ENCODE measurements around the gene SPNS1.
"Not testable (repeated sequence)": the region's sequence is repeated elsewhere in the genome, so short reads cannot be mapped to it uniquely, and the experiment has no call there.

SPNS1 gene

DNA sequence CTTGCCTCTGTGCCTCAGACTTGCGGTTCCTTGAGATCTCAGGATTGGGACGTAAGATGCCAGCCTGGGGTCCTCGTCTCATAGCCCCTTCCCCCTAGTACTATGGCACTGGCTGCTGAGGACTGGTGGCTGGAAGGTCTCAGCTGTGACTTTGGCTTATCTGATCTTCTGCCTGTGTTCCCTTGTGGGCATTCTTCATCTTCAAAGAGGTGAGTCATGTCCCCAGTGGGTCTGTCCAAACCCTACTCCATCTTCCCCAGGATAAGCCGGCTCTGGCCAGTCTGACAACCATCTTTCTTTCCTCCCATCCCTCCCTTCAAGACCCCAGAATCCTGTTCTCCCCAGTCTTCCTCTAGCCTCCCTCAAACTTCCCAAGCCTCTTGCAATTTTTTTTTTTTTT is 39.2 kb upstream of the SPNS1 start:
- Histone ChIP-seq H3K9me3 (ENCODE audit: control insufficient read depth, low read length) (no peaks in the 10 kb centered on the region), H3K27ac (ENCODE audit: insufficient read depth, low read length, poor library complexity, severe bottlenecking) (no peak overlapping the region), H3K36me3 (ENCODE audit: control insufficient read depth, insufficient read depth, low read length) (no peaks in the 10 kb centered on the region), H3K4me1 (ENCODE audit: control insufficient read depth, insufficient read depth, low read length, poor library complexity, severe bottlenecking) (peaks cover 12% of the 10 kb centered on the region), H3K27me3 (replicated peaks; ENCODE audit: control insufficient read depth, insufficient read depth, low read length, poor library complexity, severe bottlenecking) (no peaks in the 10 kb centered on the region), H3K4me3 (ENCODE audit: insufficient read depth, low read depth, low read length, poor library complexity, severe bottlenecking) (no peak overlapping the region)
- no peak for DNase-seq

DNA sequence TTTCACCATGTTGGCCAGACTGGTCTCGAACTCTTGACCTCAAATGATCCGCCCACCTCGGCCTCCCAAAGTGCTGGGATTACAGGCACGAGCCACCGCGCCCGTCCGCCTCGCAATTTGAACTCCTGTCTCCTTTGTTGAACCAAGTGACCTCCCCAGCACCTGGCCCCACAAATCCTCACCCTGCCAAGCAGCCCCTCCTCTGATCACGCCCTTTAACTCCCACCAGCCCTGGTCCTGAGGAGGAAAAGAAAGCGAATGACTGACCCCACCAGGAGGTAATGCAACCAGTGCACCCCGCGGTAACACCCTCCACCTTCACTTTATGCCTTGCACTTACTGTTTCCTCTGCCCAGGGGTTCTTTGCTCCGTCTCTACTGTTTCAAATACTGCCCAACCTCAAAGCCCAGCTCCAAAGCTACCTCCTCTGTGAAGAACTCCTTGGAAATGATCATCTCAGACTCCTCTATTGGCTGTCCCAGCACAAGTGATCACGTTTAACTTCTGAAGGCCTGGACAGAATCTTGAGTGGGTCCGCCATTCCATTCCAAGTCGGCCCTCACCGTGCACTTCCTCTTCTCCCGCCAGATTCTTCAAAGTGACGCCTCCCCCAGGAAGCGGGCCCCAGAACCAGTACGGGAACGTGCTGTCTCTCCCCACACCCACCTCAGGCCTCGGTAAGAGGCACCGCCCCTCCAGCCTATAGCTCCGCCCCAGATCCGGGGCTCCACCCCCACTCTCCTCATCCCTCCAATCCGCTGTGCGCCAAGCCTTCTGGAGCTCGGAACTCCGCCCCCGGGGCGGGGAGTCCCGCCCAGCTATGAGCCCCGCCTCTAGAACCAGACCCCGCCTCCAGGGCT is 38.4 kb upstream of the SPNS1 start:
- Histone ChIP-seq H3K4me1 (ENCODE audit: control insufficient read depth, insufficient read depth, low read length, poor library complexity, severe bottlenecking) (peaks cover 12% of the 10 kb centered on the region), H3K27ac (ENCODE audit: insufficient read depth, low read length, poor library complexity, severe bottlenecking) (no peak overlapping the region), H3K36me3 (ENCODE audit: control insufficient read depth, insufficient read depth, low read length) (no peaks in the 10 kb centered on the region), H3K9me3 (ENCODE audit: control insufficient read depth, low read length) (no peaks in the 10 kb centered on the region), H3K27me3 (replicated peaks; ENCODE audit: control insufficient read depth, insufficient read depth, low read length, poor library complexity, severe bottlenecking) (no peaks in the 10 kb centered on the region), H3K4me3 (ENCODE audit: insufficient read depth, low read depth, low read length, poor library complexity, severe bottlenecking) (no peak overlapping the region)
- DNase-seq = peak; percentile 71 to 77 (median 74)

DNA sequence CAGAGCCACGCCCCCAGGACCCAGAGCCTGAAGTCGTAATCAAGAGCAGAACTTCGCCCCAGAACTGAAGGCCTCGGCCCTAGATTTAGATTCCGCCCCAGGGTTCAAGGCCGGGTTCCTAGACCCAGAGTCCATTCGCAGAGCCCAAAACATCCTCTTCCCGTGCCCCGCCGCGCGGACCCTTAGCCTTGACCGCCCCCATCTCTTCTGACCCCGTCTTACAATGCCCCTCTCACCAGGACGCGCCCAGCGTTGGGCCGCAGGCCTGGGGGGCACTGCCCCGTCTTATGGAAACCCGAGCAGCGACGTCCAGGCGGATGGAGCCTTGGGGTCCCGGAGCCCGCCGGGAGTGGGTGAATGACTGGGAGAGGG is 37.8 kb upstream of the SPNS1 start:
- Histone ChIP-seq H3K36me3 (ENCODE audit: control insufficient read depth, insufficient read depth, low read length) (no peaks in the 10 kb centered on the region), H3K27me3 (replicated peaks; ENCODE audit: control insufficient read depth, insufficient read depth, low read length, poor library complexity, severe bottlenecking) (no peaks in the 10 kb centered on the region), H3K4me1 (ENCODE audit: control insufficient read depth, insufficient read depth, low read length, poor library complexity, severe bottlenecking) (peaks cover 12% of the 10 kb centered on the region), H3K4me3 (ENCODE audit: insufficient read depth, low read depth, low read length, poor library complexity, severe bottlenecking) (no peak overlapping the region), H3K9me3 (ENCODE audit: control insufficient read depth, low read length) (no peaks in the 10 kb centered on the region), H3K27ac (ENCODE audit: insufficient read depth, low read length, poor library complexity, severe bottlenecking) (no peak overlapping the region)
- no peak for DNase-seq

DNA sequence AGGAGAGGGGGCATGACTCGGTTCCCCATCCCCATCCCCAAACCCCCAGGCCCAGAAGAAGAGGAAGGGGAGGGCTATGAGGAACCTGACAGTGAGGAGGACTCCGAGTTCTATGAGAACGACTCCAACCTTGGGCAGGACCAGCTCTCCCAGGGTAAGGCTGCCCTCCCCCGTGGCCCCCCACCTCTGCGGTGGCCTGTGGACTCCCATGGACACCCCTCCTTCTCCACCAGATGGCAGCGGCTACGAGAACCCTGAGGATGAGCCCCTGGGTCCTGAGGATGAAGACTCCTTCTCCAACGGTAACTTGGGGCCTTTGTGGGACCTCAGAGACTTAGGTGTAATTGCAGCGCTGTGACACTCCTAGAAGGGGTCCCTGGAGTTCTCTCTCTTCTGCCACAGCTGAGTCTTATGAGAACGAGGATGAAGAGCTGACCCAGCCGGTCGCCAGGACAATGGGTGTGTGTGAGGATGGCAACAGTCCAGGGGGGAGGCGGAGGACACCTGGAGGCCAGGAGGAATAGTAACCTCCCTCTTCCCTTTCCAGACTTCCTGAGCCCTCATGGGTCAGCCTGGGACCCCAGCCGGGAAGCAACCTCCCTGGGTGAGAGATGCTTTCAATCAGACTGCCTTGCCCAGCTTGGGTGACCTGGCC is 37.2 kb upstream of the SPNS1 start:
- DNase-seq = no peak
- Histone ChIP-seq H3K27me3 (replicated peaks; ENCODE audit: control insufficient read depth, insufficient read depth, low read length, poor library complexity, severe bottlenecking) (no peaks in the 10 kb centered on the region), H3K4me3 (ENCODE audit: insufficient read depth, low read depth, low read length, poor library complexity, severe bottlenecking) (no peak overlapping the region), H3K4me1 (ENCODE audit: control insufficient read depth, insufficient read depth, low read length, poor library complexity, severe bottlenecking) (peaks cover 12% of the 10 kb centered on the region), H3K27ac (ENCODE audit: insufficient read depth, low read length, poor library complexity, severe bottlenecking) (no peak overlapping the region), H3K36me3 (ENCODE audit: control insufficient read depth, insufficient read depth, low read length) (no peaks in the 10 kb centered on the region), H3K9me3 (ENCODE audit: control insufficient read depth, low read length) (no peaks in the 10 kb centered on the region)

DNA sequence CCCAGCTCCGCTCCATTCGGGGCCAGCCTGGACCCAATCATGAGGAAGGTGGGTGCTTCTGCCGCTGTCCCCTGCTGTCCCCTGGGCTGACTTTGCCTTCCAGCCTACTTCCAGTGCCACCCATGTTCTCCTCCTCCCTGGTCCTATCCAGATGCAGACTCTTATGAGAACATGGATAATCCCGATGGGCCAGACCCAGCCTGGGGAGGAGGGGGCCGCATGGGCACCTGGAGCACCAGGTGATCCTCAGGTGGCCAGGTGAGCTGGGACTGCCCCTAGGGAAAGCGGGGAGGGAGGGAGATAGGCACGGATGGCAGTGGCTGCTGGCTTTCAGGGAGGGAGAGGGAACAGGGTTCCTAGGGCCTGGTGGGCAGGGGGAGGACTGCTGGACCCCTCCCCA is 35.9 kb upstream of the SPNS1 start:
- Histone ChIP-seq H3K4me3 (ENCODE audit: insufficient read depth, low read depth, low read length, poor library complexity, severe bottlenecking) (no peak overlapping the region), H3K27me3 (replicated peaks; ENCODE audit: control insufficient read depth, insufficient read depth, low read length, poor library complexity, severe bottlenecking) (no peaks in the 10 kb centered on the region), H3K9me3 (ENCODE audit: control insufficient read depth, low read length) (no peaks in the 10 kb centered on the region), H3K36me3 (ENCODE audit: control insufficient read depth, insufficient read depth, low read length) (no peaks in the 10 kb centered on the region), H3K4me1 (ENCODE audit: control insufficient read depth, insufficient read depth, low read length, poor library complexity, severe bottlenecking) (peaks cover 12% of the 10 kb centered on the region), H3K27ac (ENCODE audit: insufficient read depth, low read length, poor library complexity, severe bottlenecking) (no peak overlapping the region)
- no peak for DNase-seq

DNA sequence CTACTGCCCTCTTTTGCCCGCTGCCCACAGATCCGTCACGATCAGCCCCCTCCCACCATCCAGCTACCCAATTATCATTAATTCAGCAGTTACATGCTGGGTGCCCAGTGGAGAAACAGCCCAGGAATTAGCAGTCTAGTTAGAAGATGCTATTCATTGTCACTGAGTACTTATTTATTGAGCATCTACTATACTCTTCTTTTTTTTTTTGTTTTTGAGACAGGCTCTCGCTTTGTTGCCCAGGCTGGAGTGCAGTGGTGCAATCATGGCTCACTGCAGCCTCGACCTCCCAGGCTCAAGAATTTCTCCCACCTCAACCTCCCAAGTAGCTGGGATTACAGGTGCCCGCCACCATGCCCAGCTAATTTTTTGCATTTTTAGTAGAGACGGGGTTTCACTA is 34.8 kb upstream of the SPNS1 start:
- DNase-seq; H3K4me3 ChIP-seq (ENCODE audit: insufficient read depth, low read depth, low read length, poor library complexity, severe bottlenecking); H3K36me3 ChIP-seq (ENCODE audit: control insufficient read depth, insufficient read depth, low read length); H3K9me3 ChIP-seq (ENCODE audit: control insufficient read depth, low read length); H3K27me3 ChIP-seq (replicated peaks; ENCODE audit: control insufficient read depth, insufficient read depth, low read length, poor library complexity, severe bottlenecking); H3K27ac ChIP-seq (ENCODE audit: insufficient read depth, low read length, poor library complexity, severe bottlenecking): not testable (repeated sequence)
- H3K4me1 ChIP-seq (ENCODE audit: control insufficient read depth, insufficient read depth, low read length, poor library complexity, severe bottlenecking) = peaks cover 12% of the 10 kb centered on the region

DNA sequence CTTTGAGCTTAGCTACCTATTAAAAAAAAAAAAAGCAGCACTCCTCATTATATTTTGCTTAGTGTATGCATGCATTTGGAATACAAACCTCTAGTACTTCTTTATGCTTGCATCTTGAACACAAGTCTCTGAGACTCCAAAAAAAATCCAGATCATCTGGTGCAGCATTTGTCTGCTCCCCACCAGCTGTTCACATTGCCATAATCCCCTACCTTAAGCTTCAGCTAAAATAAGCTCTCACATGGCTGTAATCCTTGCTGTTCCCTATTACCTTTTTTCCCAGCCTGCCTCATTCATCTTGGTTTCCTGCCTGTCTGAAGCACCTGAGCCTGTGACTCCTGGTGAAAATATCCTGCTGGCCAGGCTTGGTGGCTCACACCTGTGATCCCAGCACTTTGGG is 31.3 kb upstream of the SPNS1 start:
- no peak for DNase-seq
- Histone ChIP-seq H3K9me3 (ENCODE audit: control insufficient read depth, low read length) (no peaks in the 10 kb centered on the region), H3K27me3 (replicated peaks; ENCODE audit: control insufficient read depth, insufficient read depth, low read length, poor library complexity, severe bottlenecking) (no peaks in the 10 kb centered on the region), H3K4me3 (ENCODE audit: insufficient read depth, low read depth, low read length, poor library complexity, severe bottlenecking) (no peak overlapping the region), H3K27ac (ENCODE audit: insufficient read depth, low read length, poor library complexity, severe bottlenecking) (no peak overlapping the region), H3K36me3 (ENCODE audit: control insufficient read depth, insufficient read depth, low read length) (no peaks in the 10 kb centered on the region), H3K4me1 (ENCODE audit: control insufficient read depth, insufficient read depth, low read length, poor library complexity, severe bottlenecking) (peaks cover 8% of the 10 kb centered on the region)

DNA sequence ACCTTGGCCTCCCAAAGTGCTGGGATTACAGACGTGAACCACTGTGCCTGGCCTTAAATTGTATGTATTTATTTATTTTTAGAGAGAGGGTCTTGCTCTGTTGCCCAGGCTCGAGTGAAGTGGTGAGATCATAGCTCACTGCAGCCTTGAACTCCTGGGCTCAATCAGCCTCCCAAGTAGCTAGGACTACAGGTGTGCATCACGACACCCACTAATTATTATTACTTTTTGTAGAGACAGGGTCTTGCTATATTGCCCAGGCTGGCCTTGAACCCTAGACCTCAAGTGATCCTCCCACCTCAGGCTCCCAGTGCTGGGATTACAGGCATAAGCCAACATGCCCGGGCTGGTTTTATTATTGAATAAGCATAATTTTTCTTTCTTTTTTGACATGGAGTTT is 27.9 kb upstream of the SPNS1 start:
- no peak overlapping the region for H3K27ac ChIP-seq (ENCODE audit: insufficient read depth, low read length, poor library complexity, severe bottlenecking)
- H3K27me3 ChIP-seq (replicated peaks; ENCODE audit: control insufficient read depth, insufficient read depth, low read length, poor library complexity, severe bottlenecking) = no peaks in the 10 kb centered on the region
- no peak for DNase-seq
- no peaks in the 10 kb centered on the region for H3K36me3 ChIP-seq (ENCODE audit: control insufficient read depth, insufficient read depth, low read length)
- H3K9me3 ChIP-seq (ENCODE audit: control insufficient read depth, low read length) = no peaks in the 10 kb centered on the region
- H3K4me3 ChIP-seq (ENCODE audit: insufficient read depth, low read depth, low read length, poor library complexity, severe bottlenecking) = no peak overlapping the region
- peaks cover 15% of the 10 kb centered on the region for H3K4me1 ChIP-seq (ENCODE audit: control insufficient read depth, insufficient read depth, low read length, poor library complexity, severe bottlenecking)

DNA sequence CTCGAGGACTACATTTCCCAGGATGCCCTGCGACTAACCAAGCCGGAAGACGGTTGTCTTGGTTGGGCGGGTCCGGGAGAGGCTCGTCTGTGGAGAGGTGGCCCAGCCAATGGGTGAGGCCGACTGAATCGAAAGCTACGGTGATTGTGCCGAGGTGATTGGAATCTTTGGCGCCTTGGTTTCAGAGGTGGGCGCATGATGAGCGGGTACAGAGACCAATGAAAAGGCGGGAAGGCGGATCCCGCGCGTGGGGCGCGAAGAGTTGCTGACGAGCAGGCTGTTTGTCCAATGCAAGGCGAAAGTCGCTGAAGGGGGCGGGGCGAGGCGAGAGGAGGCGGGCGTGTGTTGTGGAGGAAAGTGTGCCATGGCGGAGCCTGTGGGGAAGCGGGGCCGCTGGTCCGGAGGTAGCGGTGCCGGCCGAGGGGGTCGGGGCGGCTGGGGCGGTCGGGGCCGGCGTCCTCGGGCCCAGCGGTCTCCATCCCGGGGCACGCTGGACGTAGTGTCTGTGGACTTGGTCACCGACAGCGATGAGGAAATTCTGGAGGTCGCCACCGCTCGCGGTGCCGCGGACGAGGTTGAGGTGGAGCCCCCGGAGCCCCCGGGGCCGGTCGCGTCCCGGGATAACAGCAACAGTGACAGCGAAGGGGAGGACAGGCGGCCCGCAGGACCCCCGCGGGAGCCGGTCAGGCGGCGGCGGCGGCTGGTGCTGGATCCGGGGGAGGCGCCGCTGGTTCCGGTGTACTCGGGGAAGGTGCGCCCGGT is 23.7 kb upstream of the SPNS1 start, which contains the start of gene NFATC2IP:
NFATC2IP (plus strand) TSS at position 290 of the 762 bp plus-strand sequence; CDS start at position 365, 75 bp downstream.
- Histone ChIP-seq H3K36me3 (ENCODE audit: control insufficient read depth, insufficient read depth, low read length) (peaks cover 23% of the 10 kb centered on the region), H3K27me3 (replicated peaks; ENCODE audit: control insufficient read depth, insufficient read depth, low read length, poor library complexity, severe bottlenecking) (no peaks in the 10 kb centered on the region), H3K4me1 (ENCODE audit: control insufficient read depth, insufficient read depth, low read length, poor library complexity, severe bottlenecking) (peaks cover 14% of the 10 kb centered on the region), H3K27ac (ENCODE audit: insufficient read depth, low read length, poor library complexity, severe bottlenecking) (peak within 1 kb of the TSS; percentile 66), H3K4me3 (ENCODE audit: insufficient read depth, low read depth, low read length, poor library complexity, severe bottlenecking) (peak within 1 kb of the TSS; percentile 90), H3K9me3 (ENCODE audit: control insufficient read depth, low read length) (no peaks in the 10 kb centered on the region)
- DNase-seq = peak; percentile 97 to 99 (median 99)

Measured in effector memory CD4-positive, alpha-beta T cell (primary cell).